ENCODE results near the gene HK1. TPM values are rescaled to one million over a fixed set of nuclear protein-coding genes. Genes with fewer than 3 reads are reported as not detected.
A peak's percentile ranks its signal among the peaks of the same experiment; 100 is the strongest.

HK1 gene
- total RNA-seq, 1 experiment from 2014 or later = 219 TPM

- peaks cover 3% of the 10 kb centered on the region; the same call in 1 of the 2 replicates for H3K4me1 Mint-ChIP-seq
- H3K36me3 Mint-ChIP-seq = no peaks in the 10 kb centered on the region
- POLR2A ChIA-PET = no interaction called here
- ATAC-seq (no peak), DNase-seq (ENCODE audit: low spot score) (no peak)
- H3K4me3 Mint-ChIP-seq = no peak overlapping the region
- H3K27ac Mint-ChIP-seq = no peak overlapping the region
- peaks cover 2% of the 10 kb centered on the region for H3K27me3 Mint-ChIP-seq (ENCODE audit: low read depth)
- CTCF ChIA-PET = interaction anchor here (0.6 to 1.5 kb wide), 3 partner anchors 25 to 427 kb away, joined by 3 to 4 read pairs (median 3); no protein-coding TSS in a partner anchor
- TF ChIP-seq, protein P1, sequence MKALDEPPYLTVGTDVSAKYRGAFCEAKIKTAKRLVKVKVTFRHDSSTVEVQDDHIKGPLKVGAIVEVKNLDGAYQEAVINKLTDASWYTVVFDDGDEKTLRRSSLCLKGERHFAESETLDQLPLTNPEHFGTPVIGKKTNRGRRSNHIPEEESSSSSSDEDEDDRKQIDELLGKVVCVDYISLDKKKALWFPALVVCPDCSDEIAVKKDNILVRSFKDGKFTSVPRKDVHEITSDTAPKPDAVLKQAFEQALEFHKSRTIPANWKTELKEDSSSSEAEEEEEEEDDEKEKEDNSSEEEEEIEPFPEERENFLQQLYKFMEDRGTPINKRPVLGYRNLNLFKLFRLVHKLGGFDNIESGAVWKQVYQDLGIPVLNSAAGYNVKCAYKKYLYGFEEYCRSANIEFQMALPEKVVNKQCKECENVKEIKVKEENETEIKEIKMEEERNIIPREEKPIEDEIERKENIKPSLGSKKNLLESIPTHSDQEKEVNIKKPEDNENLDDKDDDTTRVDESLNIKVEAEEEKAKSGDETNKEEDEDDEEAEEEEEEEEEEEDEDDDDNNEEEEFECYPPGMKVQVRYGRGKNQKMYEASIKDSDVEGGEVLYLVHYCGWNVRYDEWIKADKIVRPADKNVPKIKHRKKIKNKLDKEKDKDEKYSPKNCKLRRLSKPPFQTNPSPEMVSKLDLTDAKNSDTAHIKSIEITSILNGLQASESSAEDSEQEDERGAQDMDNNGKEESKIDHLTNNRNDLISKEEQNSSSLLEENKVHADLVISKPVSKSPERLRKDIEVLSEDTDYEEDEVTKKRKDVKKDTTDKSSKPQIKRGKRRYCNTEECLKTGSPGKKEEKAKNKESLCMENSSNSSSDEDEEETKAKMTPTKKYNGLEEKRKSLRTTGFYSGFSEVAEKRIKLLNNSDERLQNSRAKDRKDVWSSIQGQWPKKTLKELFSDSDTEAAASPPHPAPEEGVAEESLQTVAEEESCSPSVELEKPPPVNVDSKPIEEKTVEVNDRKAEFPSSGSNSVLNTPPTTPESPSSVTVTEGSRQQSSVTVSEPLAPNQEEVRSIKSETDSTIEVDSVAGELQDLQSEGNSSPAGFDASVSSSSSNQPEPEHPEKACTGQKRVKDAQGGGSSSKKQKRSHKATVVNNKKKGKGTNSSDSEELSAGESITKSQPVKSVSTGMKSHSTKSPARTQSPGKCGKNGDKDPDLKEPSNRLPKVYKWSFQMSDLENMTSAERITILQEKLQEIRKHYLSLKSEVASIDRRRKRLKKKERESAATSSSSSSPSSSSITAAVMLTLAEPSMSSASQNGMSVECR (CRISPR knock-in tag; IDR thresholded peaks at IDR 0.05; ENCODE audit: borderline replicate concordance) = no peak
- TF ChIP-seq, protein P2, sequence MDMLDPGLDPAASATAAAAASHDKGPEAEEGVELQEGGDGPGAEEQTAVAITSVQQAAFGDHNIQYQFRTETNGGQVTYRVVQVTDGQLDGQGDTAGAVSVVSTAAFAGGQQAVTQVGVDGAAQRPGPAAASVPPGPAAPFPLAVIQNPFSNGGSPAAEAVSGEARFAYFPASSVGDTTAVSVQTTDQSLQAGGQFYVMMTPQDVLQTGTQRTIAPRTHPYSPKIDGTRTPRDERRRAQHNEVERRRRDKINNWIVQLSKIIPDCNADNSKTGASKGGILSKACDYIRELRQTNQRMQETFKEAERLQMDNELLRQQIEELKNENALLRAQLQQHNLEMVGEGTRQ (CRISPR knock-in tag; IDR thresholded peaks at IDR 0.05) = no peak
- no peak for TF ChIP-seq NFYB (CRISPR knock-in tag; conservative IDR thresholded peaks at IDR 0.05; ENCODE audit: low read depth)
- TF ChIP-seq ZNF138 (CRISPR knock-in tag; conservative IDR thresholded peaks at IDR 0.05) = no peak
- TF ChIP-seq HMGA2 (CRISPR knock-in tag; IDR thresholded peaks at IDR 0.05) = no peak
- H3K9me3 Mint-ChIP-seq = no peaks in the 10 kb centered on the region
These were observed 136.0 kb downstream of the HK1 start for GRCh38 chr10:69414036-69415018.

- CTCF ChIA-PET = interaction anchor here (0.6 to 1.5 kb wide), 2 partner anchors 92 to 428 kb away, joined by 3 to 4 read pairs; no protein-coding TSS in a partner anchor
- ATAC-seq (0 out of 2 replicates have a peak, but pooled peaks have one; percentile 10), DNase-seq (ENCODE audit: low spot score) (no peak)
- TF ChIP-seq ATF1 (CRISPR knock-in tag; IDR thresholded peaks at IDR 0.05) = no peak
- TF ChIP-seq CREM (CRISPR knock-in tag; IDR thresholded peaks at IDR 0.05) = no peak
- TF ChIP-seq ZNF263 (CRISPR knock-in tag; IDR thresholded peaks at IDR 0.05; ENCODE audit: low read depth) = no peak
- no peak for TF ChIP-seq E2F5 (CRISPR knock-in tag; IDR thresholded peaks at IDR 0.05)
- TF ChIP-seq ZNF423 (CRISPR knock-in tag; IDR thresholded peaks at IDR 0.05) = no peak
- TF ChIP-seq, protein P2 (CRISPR knock-in tag; IDR thresholded peaks at IDR 0.05) = no peak
- H3K27me3 Mint-ChIP-seq (ENCODE audit: low read depth) = no peaks in the 10 kb centered on the region; the same call in 1 of the 2 replicates
- no peaks in the 10 kb centered on the region for H3K36me3 Mint-ChIP-seq
- H3K4me1 Mint-ChIP-seq = peaks cover 3% of the 10 kb centered on the region; the same call in 1 of the 2 replicates
- no peak overlapping the region for H3K27ac Mint-ChIP-seq
- H3K9me3 Mint-ChIP-seq = no peaks in the 10 kb centered on the region
- H3K4me3 Mint-ChIP-seq = no peak overlapping the region
- POLR2A ChIA-PET = no interaction called here
These were observed 136.8 kb downstream of the HK1 start for GRCh38 chr10:69415049-69415448.

GRCh38 chr10:69415951-69416350, 137.7 kb downstream of the HK1 start:
- POLR2A ChIA-PET = no interaction called here
- no peak for DNase-seq (ENCODE audit: low spot score)
- peaks cover 3% of the 10 kb centered on the region; the same call in 1 of the 2 replicates for H3K4me1 Mint-ChIP-seq
- TF ChIP-seq ZNF232 (CRISPR knock-in tag; IDR thresholded peaks at IDR 0.05) (no peak), ZNF512 (CRISPR knock-in tag; IDR thresholded peaks at IDR 0.05; ENCODE audit: borderline replicate concordance) (no peak)
- TF ChIP-seq, protein P3, sequence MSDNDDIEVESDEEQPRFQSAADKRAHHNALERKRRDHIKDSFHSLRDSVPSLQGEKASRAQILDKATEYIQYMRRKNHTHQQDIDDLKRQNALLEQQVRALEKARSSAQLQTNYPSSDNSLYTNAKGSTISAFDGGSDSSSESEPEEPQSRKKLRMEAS (CRISPR knock-in tag; IDR thresholded peaks at IDR 0.05) = no peak
- TF ChIP-seq, protein P4, sequence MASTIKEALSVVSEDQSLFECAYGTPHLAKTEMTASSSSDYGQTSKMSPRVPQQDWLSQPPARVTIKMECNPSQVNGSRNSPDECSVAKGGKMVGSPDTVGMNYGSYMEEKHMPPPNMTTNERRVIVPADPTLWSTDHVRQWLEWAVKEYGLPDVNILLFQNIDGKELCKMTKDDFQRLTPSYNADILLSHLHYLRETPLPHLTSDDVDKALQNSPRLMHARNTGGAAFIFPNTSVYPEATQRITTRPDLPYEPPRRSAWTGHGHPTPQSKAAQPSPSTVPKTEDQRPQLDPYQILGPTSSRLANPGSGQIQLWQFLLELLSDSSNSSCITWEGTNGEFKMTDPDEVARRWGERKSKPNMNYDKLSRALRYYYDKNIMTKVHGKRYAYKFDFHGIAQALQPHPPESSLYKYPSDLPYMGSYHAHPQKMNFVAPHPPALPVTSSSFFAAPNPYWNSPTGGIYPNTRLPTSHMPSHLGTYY (CRISPR knock-in tag; IDR thresholded peaks at IDR 0.05) = no peak

More at GRCh38 chr10:69415951-69416350, 137.7 kb downstream of the HK1 start:
- H3K4me3 Mint-ChIP-seq = no peak overlapping the region
- H3K9me3 Mint-ChIP-seq = no peaks in the 10 kb centered on the region
- CTCF ChIA-PET = interaction anchor here (1.3 kb wide), 1 partner anchor 92 kb away, joined by 3 read pairs; no protein-coding TSS in a partner anchor
- ATAC-seq = no peak
- H3K36me3 Mint-ChIP-seq = no peaks in the 10 kb centered on the region
- no peak overlapping the region for H3K27ac Mint-ChIP-seq
- no peaks in the 10 kb centered on the region; the same call in 1 of the 2 replicates for H3K27me3 Mint-ChIP-seq (ENCODE audit: low read depth)
